K562 (cell line): ENCODE data around the gene GADL1. TPM values are rescaled to one million over a fixed set of nuclear protein-coding genes. Genes with fewer than 3 reads are reported as not detected.

Source experiments
- ATAC-seq: fragments of 200-7000 bp; cut with Tn5 transposase; 3 replicates; pipeline ENCODE4 v1.9.1; 2020; ENCODE audit warnings: moderate library complexity
- BruUV-seq: library from RNA; stranded (reverse); fragments of 400-500 nt; replicated peaks from 2 replicates; lab custom pipeline; 2021; lab: Mats Ljungman, UMichigan
- CTCF ChIA-PET: fragments of 300-600 bp; formaldehyde crosslinking; extraction: SDS; loops from one replicate; lab custom pipeline; 2021; ENCODE audit warnings: low intra/inter-chr PET ratio; lab: Yijun Ruan, JAX
- POLR2A ChIA-PET: fragments of 300-600, 350-650 bp; sonication (Branson Sonifier 250); formaldehyde crosslinking; extraction: SDS; loops from one replicate; lab custom pipeline; 2021; ENCODE audit warnings: antibody characterized with exemption, inconsistent platforms; lab: Yijun Ruan, JAX
- DNase-seq, 4 experiments: peaks; one replicate each; pipeline versions ENCODE4 v3.0.0 to v3.0.0-alpha.2; 2011 to 2018; ENCODE audit warnings: low spot score in 3 of 4, mixed read lengths in 3 of 4; ENCODE audit errors: extremely low read depth in 1 of 4
- FAIRE-seq: peaks from 2 replicates; lab custom pipeline; 2011; peaks lifted over from hg19 to GRCh38; lab: Jason Lieb, UNC
- H2AFZ ChIP-seq: 2 replicates; pipeline ENCODE4 v1.6.0; 2011; ENCODE audit warnings: low read depth, low read length, control low read depth, inconsistent platforms
- H3K27ac ChIP-seq: fragments of 200-600 bp; 3 replicates; pipeline ENCODE4 v1.8.0; 2011; ENCODE audit warnings: low read depth, mild to moderate bottlenecking, control low read depth, inconsistent platforms, low read length, moderate library complexity, mixed read lengths; ENCODE audit errors: extremely low read depth
- H3K27me3 ChIP-seq, 2 experiments: fragments of 300-600 bp in 1 of 2; 2 replicates in 1 of 2; 3 replicates in 1 of 2; pipeline versions ENCODE4 v1.6.0 to v1.8.0; 2011; ENCODE audit warnings: inconsistent platforms in 2 of 2, low read length in 2 of 2, mild to moderate bottlenecking in 1 of 2, mixed read lengths in 1 of 2, moderate library complexity in 1 of 2; ENCODE audit not compliant: control insufficient read depth in 2 of 2, insufficient read depth in 2 of 2
- H3K36me3 ChIP-seq: fragments of 300-600 bp; 3 replicates; pipeline ENCODE4 v1.8.0; 2011; ENCODE audit warnings: mild to moderate bottlenecking, low read length, inconsistent platforms; ENCODE audit not compliant: control insufficient read depth, insufficient read depth
- H3K4me1 ChIP-seq, 2 experiments: fragments of 200-600 bp in 1 of 2; replicated peaks in 1 of 2; 2 replicates in 1 of 2; 3 replicates in 1 of 2; pipeline versions ENCODE4 v1.5.1 to v1.8.0; 2011; ENCODE audit warnings: inconsistent platforms in 2 of 2, low read length in 2 of 2, mild to moderate bottlenecking in 1 of 2, mixed read lengths in 1 of 2, moderate library complexity in 1 of 2; ENCODE audit not compliant: control insufficient read depth in 2 of 2, insufficient read depth in 2 of 2
- H3K4me2 ChIP-seq: 2 replicates; pipeline ENCODE4 v1.6.1; 2011; ENCODE audit warnings: low read length, control low read depth, inconsistent platforms, mixed read lengths; ENCODE audit not compliant: insufficient read depth
- H3K4me3 ChIP-seq: fragments of 200-600 bp; sonication (generic), shearing (Covaris generic); 2 replicates; pipeline ENCODE4 v1.5.1; 2016; ENCODE audit warnings: control low read depth, inconsistent platforms
- H3K79me2 ChIP-seq: fragments of 200-600 bp; 3 replicates; pipeline ENCODE4 v1.8.0; 2011; ENCODE audit warnings: low read length, inconsistent platforms; ENCODE audit not compliant: control insufficient read depth, insufficient read depth
- H3K9ac ChIP-seq, 2 experiments: 2 replicates each; pipeline versions ENCODE4 v1.6.0 to v1.6.1; 2011; ENCODE audit warnings: low read depth in 2 of 2, low read length in 2 of 2, control low read depth in 1 of 2, inconsistent platforms in 1 of 2, mild to moderate bottlenecking in 1 of 2, mixed read lengths in 1 of 2; ENCODE audit not compliant: insufficient read depth in 1 of 2
- H3K9me1 ChIP-seq: one replicate; pipeline ENCODE4 v1.6.0; 2011; ENCODE audit warnings: inconsistent platforms, mild to moderate bottlenecking, low read length, moderate library complexity; ENCODE audit not compliant: control insufficient read depth, insufficient read depth
- H3K9me3 ChIP-seq: replicated peaks from 2 replicates; pipeline ENCODE4 v1.5.1; 2011; ENCODE audit warnings: low read depth, low read length, inconsistent platforms; ENCODE audit not compliant: control insufficient read depth, insufficient read depth
- H4K20me1 ChIP-seq: replicated peaks from 2 replicates; pipeline ENCODE4 v1.6.1; 2011; ENCODE audit warnings: low read length, inconsistent platforms, mixed read lengths; ENCODE audit not compliant: control insufficient read depth, insufficient read depth
- CBFA2T2 ChIP-seq: fragments of 450-650 bp; conservative IDR thresholded peaks from 2 replicates; pipeline ENCODE4 v1.6.1; 2017; ENCODE audit warnings: mild to moderate bottlenecking
- CHD2 ChIP-seq: IDR thresholded peaks from 2 replicates; pipeline ENCODE4 v1.6.1; 2011; ENCODE audit warnings: low read depth, low read length
- PTRF ChIP-seq: fragments of 450-650 bp; IDR thresholded peaks from 2 replicates; pipeline ENCODE4 v1.6.1; 2016; ENCODE audit warnings: mild to moderate bottlenecking, missing genetic modification characterization, missing compliant biosample characterization
- SNIP1 ChIP-seq: fragments of 450-650 bp; IDR thresholded peaks from 2 replicates; pipeline ENCODE4 v1.7.1; 2017; ENCODE audit warnings: low read depth, mild to moderate bottlenecking
- STAT5A ChIP-seq: IDR thresholded peaks from 2 replicates; pipeline ENCODE4 v1.6.1; 2012; ENCODE audit warnings: low read length, inconsistent platforms, borderline replicate concordance
- ZNF165 ChIP-seq: fragments of 250-450 bp; sonication (Bioruptor Pico); IDR thresholded peaks from 2 replicates; pipeline ENCODE4 v1.4.0; 2020; ENCODE audit warnings: borderline replicate concordance
- ZNF707 ChIP-seq: fragments of 250-450 bp; sonication (Bioruptor Pico); conservative IDR thresholded peaks from 2 replicates; pipeline ENCODE4 v1.8.0; 2022; ENCODE audit warnings: inconsistent platforms, mild to moderate bottlenecking, moderate library complexity
- WGBS: fragments of 100-300 bp; shearing (Covaris generic); methylation state at CpG from one replicate; pipeline ENCODE4 v1.1.6; 2016; ENCODE audit warnings: low coverage, mixed read lengths; ENCODE audit not compliant: insufficient coverage; ENCODE audit errors: missing lambda C conversion rate; 5-methylcytosine and 5-hydroxymethylcytosine counted together
- in situ Hi-C: fragments of 300-500 bp; cut with MboI; formaldehyde crosslinking; loops from 4 replicates; pipeline ENCODE4 v1.15.0; 2018; ENCODE audit warnings: inconsistent platforms, mixed read lengths
- intact Hi-C: fragments of 100-400 bp; cut with micrococcal nuclease; formaldehyde crosslinking; loops from 2 replicates; pipeline ENCODE4 v1.14.2; 2022
- polyA plus RNA-seq, 8 experiments: library from polyadenylated mRNA; depleted of rRNA in 4 of 8; stranded (reverse) in 5 of 8; unstranded in 3 of 8; fragments of >200 nt; fragmentation: Nextera tagmentation in 2 of 8; fragmentation: Illumina TruSeq in 1 of 8; extraction: Ambion mirVana in 2 of 8; extraction: Trizol in 1 of 8; gene quantifications; 2 replicates each; pipeline versions ENCODE4 v1.2.1 to v1.2.3, GENCODE V29; 2011 to 2014; ENCODE audit warnings: inconsistent platforms in 1 of 8, missing spikeins in 1 of 8
- total RNA-seq, 7 experiments: library from RNA; depleted of rRNA in 6 of 7; stranded (reverse); fragments of >200 nt in 6 of 7; fragmentation: Illumina TruSeq in 2 of 7; extraction: Trizol in 2 of 7; gene quantifications; 2 replicates each; pipeline versions ENCODE4 v1.2.1 to v1.2.3, GENCODE V29; 2011 to 2021; ENCODE audit warnings: low replicate concordance in 1 of 7
- TF ChIP-seq, protein P1 (sequence below), 3 experiments: fragments of 200-800 bp in 1 of 3; sonication (Bioruptor generic) in 1 of 3; sonication (generic) in 1 of 3; formaldehyde crosslinking in 1 of 3; IDR thresholded peaks; 2 replicates each; pipeline versions ENCODE4 v1.6.1 to v1.8.0; 2016 to 2022; ENCODE audit warnings: mild to moderate bottlenecking in 2 of 3, missing compliant biosample characterization in 2 of 3, missing genetic modification characterization in 2 of 3, missing genetic modification reagents in 1 of 3

GADL1 gene
- total and polyA plus RNA-seq, 9 of the 15 experiments (the other 6 are each of a cell fraction or from before 2014, with no cell fraction given), result 0.07 TPM; not detected in 8

DNA sequence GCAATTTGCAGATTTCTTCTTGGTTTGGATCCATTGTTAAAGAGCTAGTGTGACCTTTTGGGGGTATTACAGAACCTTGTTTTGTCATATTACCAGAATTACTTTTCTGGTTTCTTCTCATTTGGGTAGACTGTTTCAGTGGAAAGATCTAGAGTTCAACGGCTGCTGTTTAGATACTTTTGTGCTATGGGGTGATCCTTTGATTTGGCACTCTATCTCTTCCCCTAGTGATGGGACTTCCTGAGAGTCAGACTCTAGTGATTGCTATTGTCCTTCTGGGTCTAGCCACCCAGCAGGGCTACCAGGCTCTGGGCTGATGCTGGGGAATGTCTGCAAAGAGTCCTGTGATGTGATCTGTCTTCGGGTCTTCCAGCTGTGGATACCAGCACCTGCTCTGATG is 46.3 kb upstream of the GADL1 start:
- Histone ChIP-seq H3K4me1 (no peaks in the 10 kb centered on the region), H3K79me2 (no peaks in the 10 kb centered on the region), H3K36me3 (no peaks in the 10 kb centered on the region), H3K27me3 (no peaks in the 10 kb centered on the region), H3K4me3 (no peak overlapping the region), H3K9ac (no peak overlapping the region), H3K27ac (no peak overlapping the region), H4K20me1 (no peaks in the 10 kb centered on the region), H3K4me2 (no peak overlapping the region), H3K9me3 (no peaks in the 10 kb centered on the region), H2AFZ (no peak overlapping the region), H3K9me1 (no peaks in the 10 kb centered on the region)
- DNase-seq (no peak), FAIRE-seq (no peak), ATAC-seq (no peak)
- TF ChIP-seq ZNF165 (CRISPR knock-in tag) (no peak), SNIP1 (no peak), PTRF (tag) (no peak), STAT5A (no peak), ZNF707 (CRISPR knock-in tag) (no peak), CHD2 (no peak), CBFA2T2 (no peak)
- TF ChIP-seq, protein P1, sequence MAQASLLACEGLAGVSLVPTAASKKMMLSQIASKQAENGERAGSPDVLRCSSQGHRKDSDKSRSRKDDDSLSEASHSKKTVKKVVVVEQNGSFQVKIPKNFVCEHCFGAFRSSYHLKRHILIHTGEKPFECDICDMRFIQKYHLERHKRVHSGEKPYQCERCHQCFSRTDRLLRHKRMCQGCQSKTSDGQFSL (CRISPR knock-in tag; IDR thresholded peaks at IDR 0.05), result no peak
- TF ChIP-seq, protein P1 (tag; IDR thresholded peaks at IDR 0.05), result no peak
- WGBS, result 12% methylated on average over 2 of the region's 2 CpGs
- ChIA-PET CTCF (no interaction called here), POLR2A (interaction anchor here (0.9 kb wide), 1 partner anchor 139 kb away, joined by 3 read pairs; no protein-coding TSS in a partner anchor)
- in situ Hi-C loops (no loop called here), intact Hi-C loops (no loop called here)
- BruUV-seq, result no TSS peak
